HEK293 (cell line): ENCODE results near the gene PAIP1.

ENCODE experiments used
- CTCF ChIA-PET: fragments of 350-600 bp; formaldehyde crosslinking; extraction: SDS; loops from one replicate; lab custom pipeline; 2021; ENCODE audit warnings: antibody characterized with exemption; lab: Yijun Ruan, JAX
- POLR2A ChIA-PET: fragments of 300-600 bp; formaldehyde crosslinking; extraction: SDS; loops from one replicate; lab custom pipeline; 2020; ENCODE audit warnings: antibody characterized with exemption, inconsistent platforms; lab: Yijun Ruan, JAX
- H3K27ac ChIP-seq: fragments of 200-500 bp; sonication (Bioruptor generic); 2 replicates; pipeline ENCODE4 v1.5.1; 2014; ENCODE audit warnings: low read depth, low read length, control low read depth, inconsistent platforms; ENCODE audit errors: extremely low read depth
- H3K36me3 ChIP-seq, 2 experiments: fragments of 200-500 bp in 1 of 2; sonication (Bioruptor generic) in 1 of 2; 1 replicate in 1 of 2; 2 replicates in 1 of 2; pipeline ENCODE4 v1.5.1; 2014 to 2017; ENCODE audit warnings: inconsistent platforms in 2 of 2, low read length in 2 of 2; ENCODE audit not compliant: control insufficient read depth in 2 of 2, insufficient read depth in 1 of 2
- H3K4me1 ChIP-seq: fragments of 200-500 bp; sonication (Bioruptor generic); 2 replicates; pipeline ENCODE4 v1.5.1; 2014; ENCODE audit warnings: mild to moderate bottlenecking, low read length, inconsistent platforms; ENCODE audit not compliant: control insufficient read depth, insufficient read depth
- H3K4me3 ChIP-seq: 2 replicates; pipeline ENCODE4 v1.5.1; 2011; ENCODE audit warnings: low read depth, mild to moderate bottlenecking, control low read depth, low read length, moderate library complexity
- H3K9me3 ChIP-seq: fragments of 200-500 bp; sonication (Bioruptor generic); 2 replicates; pipeline ENCODE4 v1.5.1; 2014; ENCODE audit warnings: low read depth, low read length, inconsistent platforms; ENCODE audit not compliant: control insufficient read depth, insufficient read depth
- BCL11A ChIP-seq: fragments of 450-650 bp; formaldehyde crosslinking; IDR thresholded peaks from 2 replicates; pipeline ENCODE4 v1.5.1; 2016; ENCODE audit warnings: low read depth, missing biosample characterization, missing genetic modification characterization
- BCL11B ChIP-seq: fragments of 450-650 bp; formaldehyde crosslinking; IDR thresholded peaks from 2 replicates; pipeline ENCODE4 v1.5.1; 2016; ENCODE audit warnings: low read depth, missing biosample characterization, missing genetic modification characterization
- IKZF3 ChIP-seq: fragments of 450-650 bp; IDR thresholded peaks from 2 replicates; pipeline ENCODE4 v1.5.0; 2018; ENCODE audit warnings: missing biosample characterization, mild to moderate bottlenecking, missing genetic modification characterization, moderate library complexity
- KLF16 ChIP-seq: fragments of 450-650 bp; formaldehyde crosslinking; IDR thresholded peaks from 2 replicates; pipeline ENCODE4 v1.5.1; 2017; ENCODE audit warnings: missing biosample characterization, missing genetic modification characterization
- MEIS1 ChIP-seq: sonication (generic); formaldehyde crosslinking; IDR thresholded peaks from 2 replicates; pipeline ENCODE4 v1.8.1; 2022; ENCODE audit warnings: missing genetic modification reagents, mild to moderate bottlenecking, borderline replicate concordance
- PRDM1 ChIP-seq: fragments of 450-650 bp; formaldehyde crosslinking; IDR thresholded peaks from 2 replicates; pipeline ENCODE4; 2016; ENCODE audit warnings: missing biosample characterization, missing genetic modification characterization
- REST ChIP-seq: fragments of 450-650 bp; formaldehyde crosslinking; IDR thresholded peaks from 2 replicates; pipeline ENCODE4 v1.5.1; 2016; ENCODE audit warnings: missing biosample characterization, missing genetic modification characterization
- SP7 ChIP-seq: fragments of 450-650 bp; formaldehyde crosslinking; IDR thresholded peaks from 2 replicates; pipeline ENCODE4 v1.5.1; 2016; ENCODE audit warnings: missing biosample characterization, missing genetic modification characterization
- TRIM28 ChIP-seq: IDR thresholded peaks from 2 replicates; pipeline ENCODE4 v1.6.1; 2011; ENCODE audit warnings: low read length, control low read depth, borderline replicate concordance
- YY2 ChIP-seq: fragments of 450-650 bp; formaldehyde crosslinking; IDR thresholded peaks from 2 replicates; pipeline ENCODE4 v1.5.1; 2016; ENCODE audit warnings: missing biosample characterization, missing genetic modification characterization
- ZNF121 ChIP-seq: fragments of 450-650 bp; formaldehyde crosslinking; IDR thresholded peaks from 2 replicates; pipeline ENCODE4 v1.5.1; 2016; ENCODE audit warnings: missing biosample characterization, missing genetic modification characterization
- ZNF140 ChIP-seq: fragments of 450-650 bp; formaldehyde crosslinking; IDR thresholded peaks from 2 replicates; pipeline ENCODE4 v1.5.1; 2016; ENCODE audit warnings: missing biosample characterization, missing genetic modification characterization
- ZNF148 ChIP-seq: fragments of 450-650 bp; formaldehyde crosslinking; IDR thresholded peaks from 2 replicates; pipeline ENCODE4 v1.5.0; 2017; ENCODE audit warnings: missing biosample characterization, missing genetic modification characterization, borderline replicate concordance
- ZNF202 ChIP-seq: fragments of 450-650 bp; formaldehyde crosslinking; IDR thresholded peaks from 2 replicates; pipeline ENCODE4 v1.5.1; 2016; ENCODE audit warnings: missing biosample characterization, missing genetic modification characterization, borderline replicate concordance
- ZNF24 ChIP-seq: fragments of 450-650 bp; formaldehyde crosslinking; IDR thresholded peaks from 2 replicates; pipeline ENCODE4 v1.5.1; 2016; ENCODE audit warnings: missing biosample characterization, missing genetic modification characterization
- ZNF335 ChIP-seq: fragments of 450-650 bp; formaldehyde crosslinking; conservative IDR thresholded peaks from 2 replicates; pipeline ENCODE4 v1.5.1; 2016; ENCODE audit warnings: missing biosample characterization, missing genetic modification characterization
- ZNF423 ChIP-seq: fragments of 450-650 bp; formaldehyde crosslinking; IDR thresholded peaks from 2 replicates; pipeline ENCODE4 v1.5.1; 2016; ENCODE audit warnings: missing biosample characterization, missing genetic modification characterization
- ZNF510 ChIP-seq: fragments of 450-650 bp; formaldehyde crosslinking; IDR thresholded peaks from 2 replicates; pipeline ENCODE4 v1.5.1; 2018; ENCODE audit warnings: mild to moderate bottlenecking, missing genetic modification characterization, missing biosample characterization; ENCODE audit not compliant: insufficient replicate concordance
- ZNF626 ChIP-seq: fragments of 450-650 bp; sonication (Bioruptor Pico); formaldehyde crosslinking; IDR thresholded peaks from 2 replicates; pipeline ENCODE4 v1.5.1; 2018; ENCODE audit warnings: missing biosample characterization, missing genetic modification characterization, inconsistent platforms
- ZNF791 ChIP-seq: fragments of 450-650 bp; formaldehyde crosslinking; IDR thresholded peaks from 2 replicates; pipeline ENCODE4 v1.5.1; 2016; ENCODE audit warnings: missing biosample characterization, missing genetic modification characterization
- ZNF830 ChIP-seq: fragments of 450-650 bp; IDR thresholded peaks from 2 replicates; pipeline ENCODE4 v1.5.0; 2018; ENCODE audit warnings: missing biosample characterization, missing genetic modification characterization, low read depth, mild to moderate bottlenecking, moderate library complexity
- ZXDB ChIP-seq: fragments of 450-650 bp; formaldehyde crosslinking; IDR thresholded peaks from 2 replicates; pipeline ENCODE4 v1.5.1; 2016; ENCODE audit warnings: missing biosample characterization, missing genetic modification characterization
- TF ChIP-seq, protein P1 (sequence below): sonication (generic); formaldehyde crosslinking; IDR thresholded peaks from 2 replicates; pipeline ENCODE4 v1.8.1; 2022; ENCODE audit warnings: mild to moderate bottlenecking, moderate library complexity, missing genetic modification reagents
- TF ChIP-seq, protein P2 (sequence below): fragments of 450-650 bp; IDR thresholded peaks from 2 replicates; pipeline ENCODE4 v1.5.1; 2018; ENCODE audit warnings: missing biosample characterization, missing genetic modification characterization

Gene PAIP1

DNA sequence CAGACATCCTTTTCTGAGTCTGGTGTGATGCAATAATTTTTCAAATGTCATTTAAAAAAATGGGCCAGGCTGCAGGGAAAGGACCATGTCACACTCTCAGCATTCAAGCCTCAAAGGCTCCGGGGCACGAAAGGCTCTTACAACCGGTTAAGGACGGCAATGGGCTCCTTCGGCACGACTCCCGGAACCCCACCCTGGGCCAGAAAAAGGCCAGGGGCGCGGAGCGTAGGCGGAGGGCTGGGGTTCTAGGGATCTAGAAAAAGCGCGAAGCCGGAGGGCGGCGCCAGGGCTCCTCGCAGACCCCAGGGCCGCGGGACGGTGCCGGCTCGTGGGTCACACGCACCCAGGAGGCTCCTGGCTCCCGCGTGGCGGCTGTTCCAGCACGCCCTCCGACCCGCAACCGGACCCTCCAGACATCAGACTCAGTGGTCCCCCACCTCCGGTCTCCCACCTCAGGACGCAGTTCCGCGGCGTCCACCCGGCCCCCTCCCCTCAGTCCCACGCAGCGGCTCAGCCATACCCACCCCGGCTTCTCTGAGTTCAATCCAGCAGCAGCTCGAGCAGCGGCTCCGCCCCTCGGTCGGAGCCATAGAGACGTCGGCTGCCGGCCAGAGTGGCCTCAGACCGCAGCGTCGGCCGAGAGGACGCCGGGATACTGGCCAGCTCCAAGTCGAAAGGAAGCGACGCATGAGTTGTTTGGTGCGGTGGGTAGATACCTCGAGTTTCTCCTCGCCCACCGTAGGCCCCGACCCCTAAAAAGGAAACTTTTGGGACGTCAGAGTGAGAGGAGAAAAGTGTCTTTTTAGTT lies 73.4 kb downstream of the PAIP1 start, which contains the start of gene TMEM267 (continued):
- TF ChIP-seq ZNF148 (no peak), ZNF121 (tag by site-specific recombination) (peak; percentile 5; the same call in 1 of the 2 replicates), MEIS1 (CRISPR knock-in tag) (0 out of 2 replicates have a peak, but pooled peaks have one; percentile 31), BCL11A (no peak), IKZF3 (tag by site-specific recombination) (no peak), ZNF24 (tag by site-specific recombination) (peak; percentile 20; the same call in 1 of the 2 replicates), ZNF791 (tag by site-specific recombination) (no peak), ZNF830 (tag by site-specific recombination) (no peak), REST (tag by site-specific recombination) (no peak), ZNF626 (tag by site-specific recombination) (no peak)
- TF ChIP-seq, protein P1, sequence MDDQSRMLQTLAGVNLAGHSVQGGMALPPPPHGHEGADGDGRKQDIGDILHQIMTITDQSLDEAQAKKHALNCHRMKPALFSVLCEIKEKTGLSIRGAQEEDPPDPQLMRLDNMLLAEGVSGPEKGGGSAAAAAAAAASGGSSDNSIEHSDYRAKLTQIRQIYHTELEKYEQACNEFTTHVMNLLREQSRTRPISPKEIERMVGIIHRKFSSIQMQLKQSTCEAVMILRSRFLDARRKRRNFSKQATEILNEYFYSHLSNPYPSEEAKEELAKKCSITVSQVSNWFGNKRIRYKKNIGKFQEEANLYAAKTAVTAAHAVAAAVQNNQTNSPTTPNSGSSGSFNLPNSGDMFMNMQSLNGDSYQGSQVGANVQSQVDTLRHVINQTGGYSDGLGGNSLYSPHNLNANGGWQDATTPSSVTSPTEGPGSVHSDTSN: peak; percentile 7; the same call in 1 of the 2 replicates

GRCh38 chr5:43482490-43483297 lies 74.2 kb downstream of the PAIP1 start:
- peaks cover 5 to 12% of the 10 kb centered on the region in 2 experiments for H3K36me3 ChIP-seq
- no peaks in the 10 kb centered on the region for H3K9me3 ChIP-seq
- peak overlapping the region; percentile 87 for H3K27ac ChIP-seq
- TF ChIP-seq, protein P2, sequence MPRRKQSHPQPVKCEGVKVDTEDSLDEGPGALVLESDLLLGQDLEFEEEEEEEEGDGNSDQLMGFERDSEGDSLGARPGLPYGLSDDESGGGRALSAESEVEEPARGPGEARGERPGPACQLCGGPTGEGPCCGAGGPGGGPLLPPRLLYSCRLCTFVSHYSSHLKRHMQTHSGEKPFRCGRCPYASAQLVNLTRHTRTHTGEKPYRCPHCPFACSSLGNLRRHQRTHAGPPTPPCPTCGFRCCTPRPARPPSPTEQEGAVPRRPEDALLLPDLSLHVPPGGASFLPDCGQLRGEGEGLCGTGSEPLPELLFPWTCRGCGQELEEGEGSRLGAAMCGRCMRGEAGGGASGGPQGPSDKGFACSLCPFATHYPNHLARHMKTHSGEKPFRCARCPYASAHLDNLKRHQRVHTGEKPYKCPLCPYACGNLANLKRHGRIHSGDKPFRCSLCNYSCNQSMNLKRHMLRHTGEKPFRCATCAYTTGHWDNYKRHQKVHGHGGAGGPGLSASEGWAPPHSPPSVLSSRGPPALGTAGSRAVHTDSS (tag by site-specific recombination): 0 out of 2 replicates have a peak, but pooled peaks have one; percentile 25
- TF ChIP-seq ZNF140 (tag by site-specific recombination): no peak
- no peak for TF ChIP-seq KLF16 (tag by site-specific recombination)
- TF ChIP-seq ZNF335 (tag by site-specific recombination): peak; percentile 12; the same call in 1 of the 2 replicates
- peak; percentile 10 for TF ChIP-seq ZNF510
- peak; percentile 81; the same call in 1 of the 2 replicates for TF ChIP-seq PRDM1 (tag by site-specific recombination)
- no peak for TF ChIP-seq ZXDB
- TF ChIP-seq BCL11B (tag by site-specific recombination): no peak
- TF ChIP-seq ZNF202 (tag by site-specific recombination): no peak
- no peak for TF ChIP-seq ZNF423 (tag by site-specific recombination)
- peak; percentile 99 for TF ChIP-seq SP7
- TF ChIP-seq TRIM28: no peak
- no peak for TF ChIP-seq YY2
- TF ChIP-seq, all 188 proteins: peak for 5
- peak overlapping the region; percentile 81 for H3K4me3 ChIP-seq
- ChIA-PET CTCF (interaction anchor here (0.6 to 2.6 kb wide), 3 partner anchors 14 to 189 kb away, joined by 3 to 21 read pairs (median 3); no protein-coding TSS in a partner anchor), POLR2A (no interaction called here)
- H3K4me1 ChIP-seq: peaks cover 4% of the 10 kb centered on the region; the same call in 1 of the 2 replicates
